LoVo (cell line): Measurements from ENCODE around the gene CDCA3.
"Not testable (repeated sequence)": the region's sequence is repeated elsewhere in the genome, so short reads cannot be mapped to it uniquely, and the experiment has no call there.

Source experiments
- DNase-seq: peaks from one replicate; pipeline ENCODE4 v3.0.0-alpha.2; 2016; ENCODE audit warnings: low spot score

CDCA3 gene

GRCh38 chr12:6872073-6873048 is 21.3 kb upstream of the CDCA3 start:
- peak; percentile 85 for DNase-seq

DNA sequence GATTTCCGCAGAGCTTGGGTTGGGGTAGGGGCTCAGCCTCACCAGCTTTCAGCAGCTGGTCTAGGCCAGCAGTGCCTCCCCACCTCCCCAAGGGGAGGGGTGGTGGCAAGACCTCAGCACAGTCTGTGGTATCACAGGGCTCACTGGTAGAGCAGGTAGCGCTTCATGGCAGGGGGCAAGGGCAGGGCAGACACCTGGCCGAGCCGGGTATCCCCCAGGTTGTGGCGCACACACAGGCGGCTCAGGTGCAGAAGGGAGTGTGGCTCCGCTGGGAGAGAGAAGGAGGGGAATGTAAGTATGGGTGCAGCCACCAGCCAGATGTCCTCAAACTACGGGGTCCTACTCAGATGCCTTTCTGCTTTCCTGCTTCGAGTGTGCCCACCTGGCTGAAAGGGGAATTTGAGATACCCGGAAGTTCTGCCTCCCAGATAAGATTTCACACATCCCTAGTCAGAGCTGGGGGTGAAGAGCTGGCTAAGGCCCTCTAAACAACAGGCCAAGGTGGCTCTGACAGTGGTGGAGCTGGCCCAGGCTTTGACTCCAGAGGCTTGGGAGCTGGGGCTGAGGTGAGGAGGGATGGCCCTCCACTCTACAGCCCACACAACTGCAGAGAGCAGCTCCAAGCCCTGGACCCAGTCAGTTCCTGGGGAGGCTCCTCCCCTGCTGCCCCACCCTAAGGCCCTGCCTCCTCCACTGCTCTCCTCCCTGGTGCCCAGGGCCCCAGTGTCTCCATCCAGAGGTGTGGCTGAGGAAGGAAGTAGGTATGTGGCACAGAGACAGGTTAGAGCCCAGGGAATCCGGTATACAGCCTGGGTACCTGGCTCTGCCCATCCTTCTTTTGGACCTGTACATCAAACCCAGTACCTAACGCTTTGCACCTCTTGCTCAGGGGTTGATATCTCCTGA is 20.2 kb upstream of the CDCA3 start:
- peak; percentile 81 for DNase-seq

DNA sequence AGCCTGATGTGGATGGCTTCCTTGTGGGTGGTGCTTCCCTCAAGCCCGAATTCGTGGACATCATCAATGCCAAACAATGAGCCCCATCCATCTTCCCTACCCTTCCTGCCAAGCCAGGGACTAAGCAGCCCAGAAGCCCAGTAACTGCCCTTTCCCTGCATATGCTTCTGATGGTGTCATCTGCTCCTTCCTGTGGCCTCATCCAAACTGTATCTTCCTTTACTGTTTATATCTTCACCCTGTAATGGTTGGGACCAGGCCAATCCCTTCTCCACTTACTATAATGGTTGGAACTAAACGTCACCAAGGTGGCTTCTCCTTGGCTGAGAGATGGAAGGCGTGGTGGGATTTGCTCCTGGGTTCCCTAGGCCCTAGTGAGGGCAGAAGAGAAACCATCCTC is 19.2 kb upstream of the CDCA3 start:
- DNase-seq = not testable (repeated sequence)

GRCh38 chr12:6869049-6870021 is 18.2 kb upstream of the CDCA3 start:
- peak; percentile 81 for DNase-seq

DNA sequence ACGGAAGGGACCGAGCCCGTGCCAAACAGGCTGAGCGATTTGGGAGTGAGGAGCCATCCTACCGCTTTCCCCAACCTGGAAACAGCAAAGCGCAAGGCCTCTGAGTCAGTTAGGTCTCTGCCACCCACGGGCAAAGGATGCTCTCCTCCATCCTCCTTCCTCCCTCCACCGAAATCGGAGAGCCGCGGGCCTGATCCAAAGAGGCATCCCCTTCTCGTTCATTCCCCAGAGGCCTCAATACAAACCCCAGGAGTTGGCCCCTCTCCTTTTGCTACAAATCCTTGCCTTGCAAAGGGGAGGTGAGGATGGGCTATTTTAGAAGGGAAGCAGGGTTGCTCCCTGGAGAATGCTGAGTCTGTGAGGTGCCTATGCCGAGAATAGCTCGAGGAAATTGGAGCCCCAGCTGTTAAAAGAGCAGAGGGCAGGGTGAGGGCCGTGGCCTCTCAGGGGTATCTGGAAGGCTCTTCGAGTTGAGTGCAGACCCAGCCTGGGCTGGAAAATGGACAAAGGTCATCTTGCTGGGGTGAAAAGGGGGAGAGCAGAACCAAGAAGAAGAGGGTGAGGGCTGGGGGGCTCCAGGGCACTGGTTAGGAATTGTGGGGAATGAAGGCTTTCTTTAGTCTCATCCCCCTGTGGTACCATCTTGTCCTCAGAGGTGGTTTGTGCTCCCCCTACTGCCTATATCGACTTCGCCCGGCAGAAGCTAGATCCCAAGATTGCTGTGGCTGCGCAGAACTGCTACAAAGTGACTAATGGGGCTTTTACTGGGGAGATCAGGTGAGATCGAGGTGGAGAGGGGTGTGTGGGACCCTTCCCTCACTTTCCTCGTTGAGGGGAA is 17.3 kb upstream of the CDCA3 start:
- no peak for DNase-seq

- peak; percentile 92 for DNase-seq
Observed at GRCh38 chr12:6867413-6868210, 16.5 kb upstream of the CDCA3 start, which contains the start of gene TPI1. TSS of gene TPI1 (plus strand) at chr12:6867531. CDS start at chr12:6867567, 36 bp downstream.

- DNase-seq = no peak
Observed at GRCh38 chr12:6866920-6867412, 15.9 kb upstream of the CDCA3 start.

DNA sequence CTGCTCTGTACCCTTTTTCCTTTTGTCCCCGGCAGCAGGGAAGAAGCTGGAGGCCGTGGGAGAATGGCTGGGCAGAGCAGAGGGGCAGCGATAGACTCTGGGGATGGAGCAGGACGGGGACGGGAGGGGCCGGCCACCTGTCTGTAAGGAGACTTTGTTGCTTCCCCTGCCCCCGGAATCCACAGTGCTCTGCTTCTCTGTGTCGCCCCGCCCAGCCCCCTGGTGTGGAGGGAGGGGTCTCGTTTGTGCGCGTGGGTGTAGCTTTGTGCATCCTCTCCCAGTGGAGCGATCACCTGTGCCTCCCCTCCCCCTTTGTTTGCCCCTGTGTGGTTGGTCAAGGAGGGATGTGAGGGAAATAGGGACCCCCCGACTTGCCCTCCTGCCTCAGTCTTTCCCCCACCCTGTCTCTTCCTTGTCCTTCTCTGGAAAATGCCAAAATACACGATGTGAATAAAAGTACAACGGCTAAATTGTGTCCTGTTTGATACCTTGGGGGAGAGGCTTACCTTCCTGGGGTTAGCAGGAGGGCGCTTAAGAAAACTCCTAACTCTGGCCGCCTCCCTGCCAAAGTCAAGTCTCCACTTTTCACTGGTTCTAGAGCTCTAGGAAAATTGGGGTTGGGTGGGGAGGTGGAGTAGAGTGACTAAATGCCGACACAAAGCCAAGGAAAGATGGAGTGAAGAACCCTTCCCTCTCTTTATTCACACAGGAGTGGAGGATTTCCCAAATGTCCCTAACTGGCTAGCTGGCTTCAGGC is 15.3 kb upstream of the CDCA3 start:
- DNase-seq = no peak

DNA sequence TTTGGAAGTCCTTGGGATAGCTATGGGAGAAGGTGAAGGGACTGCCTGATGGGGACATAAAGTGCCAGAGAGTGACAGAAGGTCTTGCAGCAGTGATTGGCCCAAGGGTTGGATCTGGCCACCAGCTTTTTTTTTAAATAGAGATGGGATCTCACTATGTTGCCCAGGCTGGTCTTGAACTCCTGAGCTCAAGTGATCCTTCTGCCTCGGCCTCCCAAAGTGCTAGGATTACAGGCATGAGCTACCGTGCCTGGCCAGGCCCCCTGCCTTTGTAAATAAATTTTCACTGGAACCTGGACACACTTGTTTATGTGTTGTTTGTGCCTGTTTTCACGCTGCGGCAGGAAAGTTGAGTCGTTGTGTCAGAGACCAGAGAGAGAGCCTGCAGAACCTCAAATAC is 14.2 kb upstream of the CDCA3 start:
- DNase-seq = not testable (repeated sequence)

DNA sequence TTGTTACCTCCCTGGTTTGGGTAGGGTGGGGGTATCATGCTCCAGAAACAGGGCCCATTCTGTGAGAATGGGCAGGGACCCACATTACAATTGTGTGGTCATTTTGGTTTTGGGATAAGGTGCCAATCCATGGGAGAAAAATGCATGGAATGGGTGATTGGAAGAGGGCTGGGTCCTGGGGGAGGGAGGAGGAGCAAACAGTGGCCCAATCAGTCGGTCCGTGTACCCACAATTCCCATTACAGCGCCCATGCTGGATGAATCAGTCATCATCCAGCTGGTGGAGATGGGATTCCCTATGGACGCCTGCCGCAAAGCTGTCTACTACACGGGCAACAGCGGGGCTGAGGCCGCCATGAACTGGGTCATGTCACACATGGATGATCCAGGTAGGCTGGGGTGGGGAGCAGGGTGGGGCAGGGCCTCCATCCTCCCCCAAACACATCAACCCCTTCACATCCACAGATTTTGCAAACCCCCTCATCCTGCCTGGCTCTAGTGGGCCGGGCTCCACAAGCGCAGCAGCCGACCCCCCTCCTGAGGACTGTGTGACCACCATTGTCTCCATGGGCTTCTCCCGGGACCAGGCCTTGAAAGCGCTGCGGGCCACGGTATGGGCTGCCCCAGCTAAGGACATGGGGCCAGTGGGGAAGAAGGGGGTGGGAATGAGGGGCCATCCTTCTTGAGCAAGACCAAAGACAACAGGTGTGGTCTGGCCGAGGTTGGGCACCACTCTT is 12.7 kb upstream of the CDCA3 start:
- no peak for DNase-seq

DNA sequence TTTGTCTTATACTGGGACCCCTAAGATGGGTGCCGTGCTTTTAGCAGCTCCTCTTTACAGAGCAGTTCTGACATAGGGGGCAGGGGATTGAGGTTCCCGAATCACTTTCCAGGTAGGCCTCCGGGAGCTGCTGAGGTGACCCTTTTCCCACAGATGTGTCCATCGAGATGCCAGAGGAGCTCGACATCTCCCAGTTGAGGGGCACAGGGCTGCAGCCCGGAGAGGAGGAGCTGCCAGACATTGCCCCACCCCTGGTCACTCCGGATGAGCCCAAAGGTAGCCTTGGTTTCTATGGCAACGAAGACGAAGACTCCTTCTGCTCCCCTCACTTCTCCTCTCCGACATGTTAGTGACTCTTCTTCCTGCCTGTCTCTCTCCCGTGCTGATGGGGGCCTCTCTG is 11.9 kb upstream of the CDCA3 start:
- no peak for DNase-seq

- no peak for DNase-seq
Observed at GRCh38 chr12:6861391-6861790, 10.3 kb upstream of the CDCA3 start.

- no peak for DNase-seq
Observed at GRCh38 chr12:6860942-6861341, 9.9 kb upstream of the CDCA3 start.

DNA sequence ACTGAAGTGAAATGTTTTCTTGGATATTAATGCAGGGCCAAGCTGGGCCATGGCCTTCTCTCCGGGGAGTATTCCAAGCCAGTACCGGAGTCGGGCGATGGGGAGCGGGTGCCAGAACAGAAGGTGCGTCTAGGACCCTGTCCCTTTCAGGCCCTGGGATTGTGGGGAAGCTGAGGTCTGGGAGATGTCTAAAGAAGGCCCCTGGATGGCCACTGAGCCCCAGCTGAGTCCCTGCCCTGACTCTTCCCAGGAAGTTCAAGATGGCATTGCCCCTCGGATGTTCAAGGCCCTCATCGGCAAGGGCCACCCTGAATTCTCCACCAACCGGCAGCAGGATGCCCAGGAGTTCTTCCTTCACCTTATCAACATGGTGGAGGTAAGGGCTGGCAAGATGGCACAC is 9.0 kb upstream of the CDCA3 start:
- DNase-seq = no peak

- no peak for DNase-seq
Observed at GRCh38 chr12:6858799-6859198, 7.7 kb upstream of the CDCA3 start.

DNA sequence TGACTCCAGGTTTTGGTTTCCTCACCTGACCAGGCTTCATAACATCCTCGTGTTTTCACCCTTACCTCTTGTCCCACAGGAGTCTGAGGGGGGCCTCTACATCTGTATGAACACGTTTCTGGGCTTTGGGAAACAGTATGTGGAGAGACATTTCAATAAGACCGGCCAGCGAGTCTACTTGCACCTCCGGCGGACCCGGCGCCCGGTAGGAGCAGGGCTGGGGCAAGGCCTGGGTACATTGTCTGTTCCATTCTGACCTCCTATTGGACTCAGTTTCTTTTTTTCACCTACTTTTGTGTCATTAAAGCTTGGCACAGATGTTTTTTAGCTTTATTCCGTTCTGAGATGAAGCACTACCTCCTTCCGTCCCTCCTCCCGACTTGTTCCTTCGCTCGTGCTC is 4.2 kb upstream of the CDCA3 start:
- DNase-seq = no peak

DNA sequence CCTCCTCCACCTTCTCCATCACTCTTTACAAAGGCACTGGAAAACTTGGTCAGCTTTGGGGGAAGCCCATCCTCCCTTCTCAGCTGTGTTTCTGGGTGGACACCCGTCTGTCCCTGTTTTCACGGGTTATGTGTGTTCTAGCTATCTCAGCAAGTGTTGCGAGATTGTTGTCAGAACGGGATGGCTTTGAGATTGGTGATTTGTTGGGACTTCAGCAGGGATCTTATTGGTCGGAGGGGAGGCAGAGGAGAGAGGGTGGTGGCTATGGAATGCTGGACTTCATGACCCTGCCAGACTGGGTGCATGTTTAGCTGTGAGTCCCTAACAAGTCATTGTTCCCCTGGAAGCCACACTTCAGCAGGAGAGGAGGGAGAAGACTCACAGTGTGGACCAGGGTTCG is 3.0 kb upstream of the CDCA3 start:
- DNase-seq = no peak

DNA sequence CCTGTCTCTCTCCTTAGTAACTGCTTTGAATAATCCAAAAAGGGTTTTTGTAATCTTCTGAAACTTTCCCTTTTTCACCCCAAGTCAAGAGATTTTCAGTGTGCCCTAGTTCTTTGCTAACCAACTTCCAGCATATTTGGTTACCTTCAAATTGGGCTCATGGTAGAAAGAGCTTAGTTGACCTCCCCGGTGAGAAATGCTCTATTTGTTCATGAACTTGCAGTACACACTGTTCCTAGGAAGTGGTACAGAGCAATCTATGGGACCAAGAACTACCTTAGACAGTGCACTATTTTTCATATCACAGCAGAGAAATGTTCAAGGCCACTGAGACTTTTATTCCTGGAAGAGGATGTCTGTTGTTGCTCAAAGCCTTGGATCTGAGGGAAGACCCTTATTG is 2.5 kb upstream of the CDCA3 start:
- DNase-seq = no peak
